ENCODE data around the gene RFX2.

GRCh38 chr19:5984600-5984999 is 125.7 kb downstream of the RFX2 start:
- TF ChIP-seq CTCF (IDR thresholded peaks at IDR 0.05), result no peak
- no peak for TF ChIP-seq POLR2A (IDR thresholded peaks at IDR 0.05; ENCODE audit: low read depth)
- TF ChIP-seq EP300 (IDR thresholded peaks at IDR 0.05), result no peak
- no peak for TF ChIP-seq POLR2AphosphoS5 (IDR thresholded peaks at IDR 0.05)
